Subcutaneous abdominal adipose tissue (tissue), 5 donors: ENCODE results near the gene TNFRSF8.

Experiments used
- H3K27ac ChIP-seq: one replicate; pipeline ENCODE4 v1.7.0; 2013; ENCODE audit warnings: low read depth, mild to moderate bottlenecking, inconsistent platforms, low read length, moderate library complexity
- H3K27me3 ChIP-seq, 5 donors: one replicate each; pipeline ENCODE4 v1.7.0; 2013; ENCODE audit warnings: low read length in 5 of 5, inconsistent platforms in 1 of 5; ENCODE audit not compliant: control insufficient read depth in 5 of 5, insufficient read depth in 4 of 5
- H3K36me3 ChIP-seq, 5 donors: one replicate each; pipeline ENCODE4 v1.7.0; 2013; ENCODE audit warnings: low read length in 5 of 5; ENCODE audit not compliant: control insufficient read depth in 5 of 5, insufficient read depth in 5 of 5
- H3K4me1 ChIP-seq, 5 donors: one replicate each; pipeline ENCODE4 v1.7.0; 2013; ENCODE audit warnings: low read length in 5 of 5, mild to moderate bottlenecking in 3 of 5, moderate library complexity in 1 of 5; ENCODE audit not compliant: control insufficient read depth in 5 of 5, insufficient read depth in 5 of 5
- H3K4me3 ChIP-seq, 5 donors: one replicate each; pipeline ENCODE4 v1.7.0; 2013; ENCODE audit warnings: low read length in 5 of 5, low read depth in 1 of 5
- H3K9ac ChIP-seq, 5 donors: one replicate each; pipeline ENCODE4 v1.7.0; 2013; ENCODE audit warnings: low read length in 5 of 5, mild to moderate bottlenecking in 4 of 5, moderate library complexity in 3 of 5
- H3K9me3 ChIP-seq, 5 donors: one replicate each; pipeline ENCODE4 v1.7.0; 2013; ENCODE audit warnings: low read length in 5 of 5; ENCODE audit not compliant: control insufficient read depth in 5 of 5
- donor health status: healthy.
- donor health status: healthy.
- donor health status: healthy.
- donor health status: healthy.
- donor health status: healthy.

The TNFRSF8 gene

GRCh38 chr1:12063141-12064072, at the start of gene TNFRSF8:
Gene TNFRSF8, plus strand, starts transcription at chr1:12063303. Its CDS starts 296 bp downstream, at chr1:12063599.
- H3K27ac ChIP-seq: no peak within 1 kb of the TSS

DNA sequence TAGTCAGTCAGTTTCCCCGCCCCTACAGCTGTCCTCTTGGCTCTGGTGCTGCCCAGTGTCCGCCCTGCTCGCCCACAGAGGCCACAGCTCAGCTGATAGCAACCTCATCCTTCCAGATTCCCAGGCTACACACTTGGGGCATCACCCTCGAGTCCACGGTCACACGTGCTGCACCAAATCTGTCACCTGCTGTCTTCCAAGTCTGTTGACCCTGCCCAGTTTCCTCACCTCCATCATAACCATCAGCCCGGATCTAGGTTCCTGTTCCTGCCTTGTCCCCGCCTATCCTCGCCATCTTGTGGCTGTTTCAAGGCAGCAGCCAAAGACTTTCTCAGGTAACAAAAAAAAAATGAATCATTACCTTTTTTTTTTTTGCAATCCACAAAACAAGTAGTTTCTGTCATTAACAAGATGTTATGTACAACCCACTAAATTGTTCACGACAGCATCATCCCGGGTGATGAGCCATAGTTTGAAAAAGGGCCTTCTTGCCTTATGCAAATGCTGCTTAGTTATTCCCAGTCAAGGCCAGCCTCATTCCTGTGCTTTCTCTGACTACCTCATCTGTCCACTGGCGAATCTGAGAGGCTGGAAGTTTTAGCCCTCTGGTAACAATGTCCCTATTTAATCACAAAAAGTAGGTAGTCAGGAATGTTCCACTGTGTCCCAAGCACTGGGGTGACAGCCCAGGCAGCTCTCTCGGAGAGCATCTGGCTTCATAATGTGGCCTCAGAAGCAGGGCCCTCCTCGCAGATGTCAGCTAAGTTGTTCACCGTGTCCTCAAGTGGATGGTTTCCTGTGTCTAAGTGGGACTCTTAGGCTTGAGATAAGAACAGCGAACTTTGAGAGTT, 48.7 kb upstream of the TNFRSF8 start:
- no peak overlapping the region for H3K4me3 ChIP-seq
- no peaks in the 10 kb centered on the region for H3K4me1 ChIP-seq
- H3K27ac ChIP-seq: no peak overlapping the region
- no peaks in the 10 kb centered on the region for H3K9me3 ChIP-seq
- peaks cover 0 to 44% (median 36%) of the 10 kb centered on the region in 5 donors for H3K36me3 ChIP-seq
- no peak overlapping the region for H3K9ac ChIP-seq
- H3K27me3 ChIP-seq: no peaks in the 10 kb centered on the region

More at GRCh38 chr1:12063141-12064072, at the start of gene TNFRSF8:
- H3K9me3 ChIP-seq: peaks cover 0 to 3% (median 0%) of the 10 kb centered on the region in 5 donors
- peak within 1 kb of the TSS in 1 of 5 donors; percentile 26 for H3K4me3 ChIP-seq
- no peaks in the 10 kb centered on the region for H3K36me3 ChIP-seq
- H3K9ac ChIP-seq: no peak within 1 kb of the TSS
- H3K27me3 ChIP-seq: peaks cover 18 to 45% (median 33%) of the 10 kb centered on the region in 5 donors
- peaks cover 0 to 14% (median 8%) of the 10 kb centered on the region in 5 donors for H3K4me1 ChIP-seq

DNA sequence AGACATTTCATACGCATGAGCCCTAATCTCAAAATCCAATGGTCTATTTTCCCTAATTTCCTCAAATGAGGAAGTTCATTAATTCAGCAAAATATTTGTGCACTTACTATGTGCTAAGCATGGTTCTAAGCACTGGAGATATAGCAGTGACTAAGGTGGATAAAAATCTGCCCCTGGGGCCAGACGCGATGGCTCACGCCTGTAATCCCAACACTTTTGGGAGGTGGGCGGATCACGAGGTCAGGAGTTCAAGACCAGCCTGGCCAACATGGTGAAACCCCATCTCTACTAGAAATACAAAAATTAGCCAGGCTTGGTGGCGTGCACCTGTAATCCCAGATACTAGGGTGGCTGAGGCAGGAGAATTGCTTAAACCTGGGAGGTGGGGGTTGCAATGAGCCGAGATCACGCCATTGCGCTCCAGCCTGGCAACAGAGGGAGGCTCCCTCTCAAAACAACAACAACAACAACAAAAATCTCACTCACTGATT, 48.1 kb upstream of the TNFRSF8 start:
- H3K4me3 ChIP-seq: no peak overlapping the region
- H3K27me3 ChIP-seq: no peaks in the 10 kb centered on the region
- H3K9ac ChIP-seq: no peak overlapping the region
- H3K9me3 ChIP-seq: no peaks in the 10 kb centered on the region
- peaks cover 0 to 37% (median 30%) of the 10 kb centered on the region in 5 donors for H3K36me3 ChIP-seq
- peaks cover 0 to 6% (median 4%) of the 10 kb centered on the region in 5 donors for H3K4me1 ChIP-seq
- no peak overlapping the region for H3K27ac ChIP-seq

DNA sequence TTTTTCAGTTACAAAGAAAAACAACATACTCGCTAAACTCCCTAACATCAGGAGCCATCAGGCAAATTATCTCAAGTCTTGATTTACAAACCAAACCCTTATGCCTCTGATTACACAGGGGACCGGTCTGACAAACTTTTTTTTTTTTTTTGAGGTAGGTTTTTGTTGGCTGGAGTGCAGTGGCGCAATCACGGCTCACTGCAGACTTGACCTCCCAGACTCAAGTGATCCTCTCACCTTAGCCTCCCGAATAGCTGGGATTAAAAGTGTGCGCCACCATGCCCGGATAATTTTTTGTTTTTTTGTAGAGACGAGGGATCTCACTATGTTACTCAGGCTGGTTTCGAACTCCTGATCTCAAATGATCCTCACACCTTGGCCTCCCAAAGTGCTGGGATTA, 47.6 kb upstream of the TNFRSF8 start:
- no peak overlapping the region for H3K27ac ChIP-seq
- H3K36me3 ChIP-seq: peaks cover 0 to 32% (median 26%) of the 10 kb centered on the region in 5 donors
- H3K27me3 ChIP-seq: no peaks in the 10 kb centered on the region
- peaks cover 0 to 11% (median 9%) of the 10 kb centered on the region in 5 donors for H3K4me1 ChIP-seq
- no peak overlapping the region for H3K4me3 ChIP-seq
- H3K9me3 ChIP-seq: no peaks in the 10 kb centered on the region
- H3K9ac ChIP-seq: no peak overlapping the region

GRCh38 chr1:12016182-12016581, 46.9 kb upstream of the TNFRSF8 start:
- Histone ChIP-seq H3K27ac (no peak overlapping the region), H3K9ac (no peak overlapping the region), H3K9me3 (no peaks in the 10 kb centered on the region), H3K4me1 (peaks cover 0 to 14% (median 9%) of the 10 kb centered on the region in 5 donors), H3K4me3 (no peak overlapping the region), H3K27me3 (no peaks in the 10 kb centered on the region), H3K36me3 (peaks cover 0 to 25% (median 19%) of the 10 kb centered on the region in 5 donors)

DNA sequence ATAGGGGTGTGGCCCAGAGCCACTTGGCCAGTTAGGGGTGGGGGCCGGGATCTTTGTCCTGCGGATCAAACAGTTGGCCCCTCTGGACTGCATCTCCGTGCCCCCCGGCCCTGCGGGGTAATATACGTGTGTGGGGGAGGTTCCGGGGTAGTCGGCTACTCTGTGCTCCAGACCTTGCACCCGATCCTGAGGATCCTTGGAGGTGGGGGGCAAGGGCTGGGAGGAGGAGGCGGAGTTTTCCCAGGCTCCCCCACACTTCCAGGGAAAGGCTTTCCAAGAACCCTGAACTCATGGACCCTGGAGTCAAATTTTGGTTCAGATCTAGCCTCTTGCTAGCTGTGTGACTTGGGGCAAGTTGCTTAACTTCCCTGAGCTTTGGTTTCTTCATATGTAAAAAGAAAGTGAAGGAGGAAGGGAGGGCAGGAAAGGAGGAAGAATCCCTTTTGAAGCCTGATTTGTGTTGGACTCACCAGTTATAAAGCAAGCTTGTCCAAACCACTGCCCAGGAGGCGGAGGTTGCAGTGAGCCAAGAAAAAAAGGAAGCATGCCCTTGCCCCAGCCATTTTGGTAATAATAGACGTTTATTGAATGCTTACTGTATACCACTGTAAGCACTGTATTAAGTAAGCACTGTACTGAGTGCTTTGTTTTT, 43.1 kb upstream of the TNFRSF8 start:
- Histone ChIP-seq H3K27ac (peak overlapping the region; percentile 75), H3K4me1 (peaks cover 0 to 14% (median 9%) of the 10 kb centered on the region in 5 donors)

DNA sequence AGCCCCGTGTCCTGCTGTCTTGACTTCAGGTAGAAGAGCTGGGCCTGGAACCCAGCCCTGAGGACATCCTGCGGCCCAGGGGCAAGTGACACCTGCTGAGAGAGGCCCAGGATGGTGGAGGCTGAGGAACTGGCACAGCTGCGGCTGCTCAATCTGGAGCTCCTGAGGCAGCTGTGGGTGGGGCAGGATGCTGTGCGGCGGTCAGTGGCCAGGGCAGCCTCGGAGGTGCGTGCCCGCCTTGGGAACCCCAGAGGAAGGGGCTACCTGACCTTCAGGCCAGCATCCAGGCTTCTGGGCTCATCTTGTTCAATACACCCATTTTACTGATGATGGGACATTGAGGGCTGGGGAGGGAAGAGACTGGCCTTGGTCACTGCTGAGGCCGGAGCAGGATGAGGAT, 41.5 kb upstream of the TNFRSF8 start:
- Histone ChIP-seq H3K27ac (no peak overlapping the region), H3K9ac (peak overlapping the region in 1 of 5 donors; percentile 55), H3K4me3 (no peak overlapping the region), H3K36me3 (peaks cover 0 to 40% (median 25%) of the 10 kb centered on the region in 5 donors), H3K4me1 (peaks cover 0 to 19% (median 13%) of the 10 kb centered on the region in 5 donors), H3K27me3 (no peaks in the 10 kb centered on the region), H3K9me3 (no peaks in the 10 kb centered on the region)

More for the DNA sequence above, 43.1 kb upstream of the TNFRSF8 start:
- Histone ChIP-seq H3K27me3 (no peaks in the 10 kb centered on the region), H3K9me3 (no peaks in the 10 kb centered on the region), H3K4me3 (peak overlapping the region; percentile 76 to 89 (median 81)), H3K36me3 (peaks cover 0 to 25% (median 15%) of the 10 kb centered on the region in 5 donors), H3K9ac (peak overlapping the region; percentile 75 to 96 (median 89))

DNA sequence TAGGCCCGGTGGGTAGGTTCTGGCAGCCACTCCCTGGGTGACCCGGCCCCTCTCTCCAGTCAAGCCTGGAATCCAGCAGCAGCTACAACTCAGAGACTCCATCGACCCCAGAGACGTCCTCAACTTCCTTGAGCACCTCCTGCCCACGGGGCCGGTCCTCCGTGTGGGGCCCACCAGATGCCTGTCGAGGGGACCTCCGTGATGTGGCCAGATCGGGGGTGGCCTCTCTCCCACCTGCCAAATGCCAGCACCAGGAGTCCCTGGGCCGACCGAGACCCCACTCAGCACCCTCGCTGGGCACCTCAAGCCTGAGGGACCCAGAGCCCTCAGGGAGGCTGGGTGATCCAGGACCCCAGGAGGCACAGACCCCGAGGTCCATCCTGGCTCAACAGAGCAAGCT, 41.1 kb upstream of the TNFRSF8 start:
- H3K36me3 ChIP-seq: peaks cover 0 to 44% (median 26%) of the 10 kb centered on the region in 5 donors
- no peak overlapping the region for H3K4me3 ChIP-seq
- H3K27ac ChIP-seq: no peak overlapping the region
- H3K27me3 ChIP-seq: no peaks in the 10 kb centered on the region
- H3K9me3 ChIP-seq: no peaks in the 10 kb centered on the region
- peaks cover 0 to 24% (median 16%) of the 10 kb centered on the region in 5 donors for H3K4me1 ChIP-seq
- H3K9ac ChIP-seq: peak overlapping the region in 1 of 5 donors; percentile 55

- Histone ChIP-seq H3K9ac (no peak overlapping the region), H3K36me3 (peaks cover 0 to 82% (median 54%) of the 10 kb centered on the region in 5 donors), H3K4me1 (peaks cover 0 to 14% (median 8%) of the 10 kb centered on the region in 5 donors), H3K27me3 (no peaks in the 10 kb centered on the region), H3K27ac (no peak overlapping the region), H3K4me3 (no peak overlapping the region), H3K9me3 (no peaks in the 10 kb centered on the region)
Observed at GRCh38 chr1:12026586-12026985, 36.5 kb upstream of the TNFRSF8 start.
